Left ventricle myocardium inferior (tissue), 1 donor: ENCODE results near the gene TMEM54. TPM values are rescaled to one million over a fixed set of nuclear protein-coding genes. Genes with fewer than 3 reads are reported as not detected.

Experiments
- DNase-seq: peaks from one replicate; pipeline ENCODE4 v3.0.0-alpha.2; 2020
- H3K27ac ChIP-seq: fragments of 200-600 bp; replicated peaks from 2 replicates; pipeline ENCODE4 v1.8.0; 2021
- H3K27me3 ChIP-seq: fragments of 200-600 bp; 2 replicates; pipeline ENCODE4 v1.8.0; 2021; ENCODE audit warnings: low read depth
- H3K36me3 ChIP-seq: fragments of 200-600 bp; 2 replicates; pipeline ENCODE4 v1.8.0; 2021
- H3K4me1 ChIP-seq: fragments of 200-600 bp; 2 replicates; pipeline ENCODE4 v1.8.0; 2021
- H3K4me3 ChIP-seq: fragments of 200-600 bp; 2 replicates; pipeline ENCODE4 v1.8.0; 2021; ENCODE audit warnings: mild to moderate bottlenecking, moderate library complexity
- H3K9me3 ChIP-seq: fragments of 200-600 bp; replicated peaks from 2 replicates; pipeline ENCODE4 v1.8.0; 2021
- CTCF ChIP-seq: fragments of 200-600 bp; IDR thresholded peaks from 2 replicates; pipeline ENCODE4 v1.8.0; 2021; ENCODE audit warnings: antibody characterized with exemption, mild to moderate bottlenecking, borderline replicate concordance
- intact Hi-C: fragments of 100-400 bp; cut with micrococcal nuclease; formaldehyde crosslinking; loops from one replicate; pipeline ENCODE4 v1.11.0; 2022
- total RNA-seq: library from RNA; stranded (reverse); fragmentation: NEBNext Ultra II Directional; extraction: Animal tissue kit (Norgen Biotek cat#: 25700); gene quantifications from one replicate; pipeline ENCODE4 v1.2.1, GENCODE V29; 2021
- donor health status: DM: no; HTN: yes; CAD: no; lungs with severe emphysema.

Gene TMEM54
- total RNA-seq, 1 donor from 2014 or later: 14.2 TPM

- Histone ChIP-seq H3K4me3 (no peak overlapping the region), H3K36me3 (no peaks in the 10 kb centered on the region), H3K27ac (no peak overlapping the region), H3K4me1 (peaks cover 18% of the 10 kb centered on the region), H3K9me3 (no peaks in the 10 kb centered on the region), H3K27me3 (peaks cover 85% of the 10 kb centered on the region)
- intact Hi-C loops: no loop called here
- TF ChIP-seq CTCF: peak; percentile 7
- no peak for DNase-seq
Observed at GRCh38 chr1:32886828-32887414, 14.3 kb downstream of the TMEM54 start.

GRCh38 chr1:32886004-32886827 is 15.0 kb downstream of the TMEM54 start, which contains the start of gene HPCA:
Gene HPCA, plus strand, starts transcription at chr1:32886491. Its CDS starts 2,408 bp downstream, at chr1:32888899.
- H3K4me1 ChIP-seq: peaks cover 25% of the 10 kb centered on the region
- peak; percentile 46 for DNase-seq
- H3K27ac ChIP-seq: no peak within 1 kb of the TSS
- H3K4me3 ChIP-seq: peak within 1 kb of the TSS; percentile 55
- intact Hi-C loops: no loop called here
- H3K27me3 ChIP-seq: peaks cover 78% of the 10 kb centered on the region
- H3K36me3 ChIP-seq: no peaks in the 10 kb centered on the region
- peak; percentile 58 for TF ChIP-seq CTCF
- H3K9me3 ChIP-seq: no peaks in the 10 kb centered on the region

- Histone ChIP-seq H3K36me3 (no peaks in the 10 kb centered on the region), H3K4me1 (peaks cover 31% of the 10 kb centered on the region), H3K9me3 (no peaks in the 10 kb centered on the region), H3K4me3 (no peak overlapping the region), H3K27ac (no peak overlapping the region), H3K27me3 (peaks cover 72% of the 10 kb centered on the region)
- DNase-seq: no peak
- intact Hi-C loops: no loop called here
- no peak for TF ChIP-seq CTCF
Observed at GRCh38 chr1:32885676-32886003, 15.5 kb downstream of the TMEM54 start.

DNA sequence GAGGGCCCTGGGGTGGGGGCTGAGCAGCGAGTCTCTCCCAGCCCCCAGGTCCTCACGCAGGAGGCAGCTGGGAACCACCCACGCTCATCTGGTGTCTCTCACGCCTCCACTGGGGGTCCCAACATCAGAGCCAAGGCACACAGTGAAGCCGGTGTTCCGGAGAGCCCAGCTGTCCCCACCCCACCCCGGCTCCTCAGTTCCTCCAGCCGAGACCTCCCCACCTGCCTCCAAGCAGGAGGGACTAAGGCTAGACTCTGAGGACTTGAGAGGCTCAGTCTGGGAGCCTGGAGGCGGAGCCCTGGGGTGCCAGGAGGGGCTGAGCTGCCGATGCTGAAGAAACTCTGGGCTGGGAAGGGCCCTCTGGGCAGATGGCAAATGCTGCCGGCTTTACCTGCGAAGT is 16.5 kb downstream of the TMEM54 start:
- DNase-seq: no peak
- H3K9me3 ChIP-seq: no peaks in the 10 kb centered on the region
- no peaks in the 10 kb centered on the region for H3K36me3 ChIP-seq
- intact Hi-C loops: no loop called here
- H3K27ac ChIP-seq: no peak overlapping the region
- peaks cover 34% of the 10 kb centered on the region for H3K4me1 ChIP-seq
- H3K4me3 ChIP-seq: no peak overlapping the region
- TF ChIP-seq CTCF: no peak
- H3K27me3 ChIP-seq: peaks cover 63% of the 10 kb centered on the region

- H3K27ac ChIP-seq: no peak overlapping the region
Observed at GRCh38 chr1:32884032-32884372, 17.2 kb downstream of the TMEM54 start.

More at GRCh38 chr1:32884032-32884372, 17.2 kb downstream of the TMEM54 start:
- Histone ChIP-seq H3K27me3 (peaks cover 56% of the 10 kb centered on the region), H3K4me1 (peaks cover 34% of the 10 kb centered on the region), H3K36me3 (no peaks in the 10 kb centered on the region), H3K9me3 (no peaks in the 10 kb centered on the region), H3K4me3 (no peak overlapping the region)
- no peak for TF ChIP-seq CTCF
- DNase-seq: no peak
- intact Hi-C loops: no loop called here
